ENCODE data around the gene ANKRD42.

Gene ANKRD42

DNA sequence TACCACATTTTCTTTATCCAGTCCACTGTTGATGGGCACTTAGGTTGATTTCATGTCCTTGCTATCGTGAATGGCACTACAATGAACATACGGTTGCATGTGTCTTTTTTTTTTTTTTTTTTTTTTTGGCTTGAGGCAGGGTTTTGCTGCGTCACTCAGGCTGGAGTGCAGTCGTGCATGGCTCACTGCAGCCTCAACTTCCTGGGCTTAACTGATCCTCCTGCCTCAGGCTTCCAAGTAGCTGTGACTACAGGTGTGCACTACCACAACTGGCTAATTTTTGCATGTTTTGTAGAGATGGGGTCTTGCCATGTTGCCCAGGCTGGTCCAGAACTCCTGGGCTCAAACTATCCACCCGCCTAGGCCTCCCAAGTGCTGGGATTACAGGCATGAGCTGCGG is 94.1 kb downstream of the ANKRD42 start:
- DNase-seq (ENCODE audit: low read depth in 1 of 2, low spot score in 1 of 2): no peak
- TF ChIP-seq, protein P1, sequence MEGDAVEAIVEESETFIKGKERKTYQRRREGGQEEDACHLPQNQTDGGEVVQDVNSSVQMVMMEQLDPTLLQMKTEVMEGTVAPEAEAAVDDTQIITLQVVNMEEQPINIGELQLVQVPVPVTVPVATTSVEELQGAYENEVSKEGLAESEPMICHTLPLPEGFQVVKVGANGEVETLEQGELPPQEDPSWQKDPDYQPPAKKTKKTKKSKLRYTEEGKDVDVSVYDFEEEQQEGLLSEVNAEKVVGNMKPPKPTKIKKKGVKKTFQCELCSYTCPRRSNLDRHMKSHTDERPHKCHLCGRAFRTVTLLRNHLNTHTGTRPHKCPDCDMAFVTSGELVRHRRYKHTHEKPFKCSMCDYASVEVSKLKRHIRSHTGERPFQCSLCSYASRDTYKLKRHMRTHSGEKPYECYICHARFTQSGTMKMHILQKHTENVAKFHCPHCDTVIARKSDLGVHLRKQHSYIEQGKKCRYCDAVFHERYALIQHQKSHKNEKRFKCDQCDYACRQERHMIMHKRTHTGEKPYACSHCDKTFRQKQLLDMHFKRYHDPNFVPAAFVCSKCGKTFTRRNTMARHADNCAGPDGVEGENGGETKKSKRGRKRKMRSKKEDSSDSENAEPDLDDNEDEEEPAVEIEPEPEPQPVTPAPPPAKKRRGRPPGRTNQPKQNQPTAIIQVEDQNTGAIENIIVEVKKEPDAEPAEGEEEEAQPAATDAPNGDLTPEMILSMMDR (IDR thresholded peaks at IDR 0.05; ENCODE audit: insufficient read depth, low read length): no peak
- no peak for TF ChIP-seq GABPA (IDR thresholded peaks at IDR 0.05; ENCODE audit: low read depth)
- TF ChIP-seq POLR2AphosphoS5 (IDR thresholded peaks at IDR 0.05; ENCODE audit: low read depth): no peak
- no peak for TF ChIP-seq SPI1 (IDR thresholded peaks at IDR 0.05; ENCODE audit: borderline replicate concordance, low read depth)
- TF ChIP-seq, protein P2, sequence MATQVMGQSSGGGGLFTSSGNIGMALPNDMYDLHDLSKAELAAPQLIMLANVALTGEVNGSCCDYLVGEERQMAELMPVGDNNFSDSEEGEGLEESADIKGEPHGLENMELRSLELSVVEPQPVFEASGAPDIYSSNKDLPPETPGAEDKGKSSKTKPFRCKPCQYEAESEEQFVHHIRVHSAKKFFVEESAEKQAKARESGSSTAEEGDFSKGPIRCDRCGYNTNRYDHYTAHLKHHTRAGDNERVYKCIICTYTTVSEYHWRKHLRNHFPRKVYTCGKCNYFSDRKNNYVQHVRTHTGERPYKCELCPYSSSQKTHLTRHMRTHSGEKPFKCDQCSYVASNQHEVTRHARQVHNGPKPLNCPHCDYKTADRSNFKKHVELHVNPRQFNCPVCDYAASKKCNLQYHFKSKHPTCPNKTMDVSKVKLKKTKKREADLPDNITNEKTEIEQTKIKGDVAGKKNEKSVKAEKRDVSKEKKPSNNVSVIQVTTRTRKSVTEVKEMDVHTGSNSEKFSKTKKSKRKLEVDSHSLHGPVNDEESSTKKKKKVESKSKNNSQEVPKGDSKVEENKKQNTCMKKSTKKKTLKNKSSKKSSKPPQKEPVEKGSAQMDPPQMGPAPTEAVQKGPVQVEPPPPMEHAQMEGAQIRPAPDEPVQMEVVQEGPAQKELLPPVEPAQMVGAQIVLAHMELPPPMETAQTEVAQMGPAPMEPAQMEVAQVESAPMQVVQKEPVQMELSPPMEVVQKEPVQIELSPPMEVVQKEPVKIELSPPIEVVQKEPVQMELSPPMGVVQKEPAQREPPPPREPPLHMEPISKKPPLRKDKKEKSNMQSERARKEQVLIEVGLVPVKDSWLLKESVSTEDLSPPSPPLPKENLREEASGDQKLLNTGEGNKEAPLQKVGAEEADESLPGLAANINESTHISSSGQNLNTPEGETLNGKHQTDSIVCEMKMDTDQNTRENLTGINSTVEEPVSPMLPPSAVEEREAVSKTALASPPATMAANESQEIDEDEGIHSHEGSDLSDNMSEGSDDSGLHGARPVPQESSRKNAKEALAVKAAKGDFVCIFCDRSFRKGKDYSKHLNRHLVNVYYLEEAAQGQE (IDR thresholded peaks at IDR 0.05; ENCODE audit: insufficient replicate concordance, low read depth): no peak
- Histone ChIP-seq H3K27me3 (ENCODE audit: insufficient read depth, poor library complexity, severe bottlenecking) (no peaks in the 10 kb centered on the region), H3K27ac (replicated peaks) (no peak overlapping the region), H3K4me3 (replicated peaks; ENCODE audit: insufficient read depth, low read length) (no peak overlapping the region)

DNA sequence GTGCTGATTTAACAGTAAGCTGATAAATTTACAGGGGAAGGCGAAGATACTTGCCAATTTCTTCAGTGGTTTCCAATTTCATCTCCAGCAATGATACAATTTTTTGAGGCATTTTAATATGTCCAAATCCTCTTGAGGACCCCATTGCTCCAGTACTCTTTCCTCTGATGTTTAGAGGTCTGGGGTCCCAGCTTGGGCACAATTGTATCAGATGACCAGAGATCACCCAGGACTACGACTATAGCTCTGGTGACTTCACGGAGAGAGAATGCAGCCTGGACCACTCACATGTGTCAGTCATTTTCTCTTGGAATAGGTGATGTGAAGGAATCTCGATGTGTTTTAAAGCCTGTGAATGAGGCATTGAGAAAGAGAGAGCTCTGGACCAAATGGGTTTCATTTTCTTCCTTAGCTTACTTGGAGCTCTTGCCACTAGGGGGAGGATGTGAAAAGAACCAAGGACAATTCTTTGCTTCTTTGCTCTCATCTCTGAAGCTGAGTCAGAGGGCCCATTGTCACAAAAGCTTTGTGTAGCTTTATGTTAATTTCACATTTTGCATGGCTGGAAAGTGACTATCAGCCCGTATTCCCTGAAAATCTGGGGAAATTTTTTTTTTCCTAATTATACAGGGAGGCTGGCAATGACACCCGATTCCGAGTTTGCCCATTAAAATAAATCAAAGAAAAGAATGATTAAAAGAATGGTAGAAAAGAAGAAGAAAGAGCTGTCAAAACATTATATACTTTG is 99.4 kb downstream of the ANKRD42 start:
- Histone ChIP-seq H3K27ac (replicated peaks) (no peak overlapping the region), H3K4me3 (replicated peaks; ENCODE audit: insufficient read depth, low read length) (no peak overlapping the region), H3K27me3 (ENCODE audit: insufficient read depth, poor library complexity, severe bottlenecking) (no peaks in the 10 kb centered on the region)
- DNase-seq (ENCODE audit: low read depth in 1 of 2, low spot score in 1 of 2): peak in 1 of 2 experiments; percentile 35
- TF ChIP-seq, protein P2 (IDR thresholded peaks at IDR 0.05; ENCODE audit: insufficient replicate concordance, low read depth): no peak
- TF ChIP-seq POLR2AphosphoS5 (IDR thresholded peaks at IDR 0.05; ENCODE audit: low read depth) (no peak), GABPA (IDR thresholded peaks at IDR 0.05; ENCODE audit: low read depth) (no peak), SPI1 (IDR thresholded peaks at IDR 0.05; ENCODE audit: borderline replicate concordance, low read depth) (no peak)
- TF ChIP-seq, protein P1 (IDR thresholded peaks at IDR 0.05; ENCODE audit: insufficient read depth, low read length): peak; percentile 69

DNA sequence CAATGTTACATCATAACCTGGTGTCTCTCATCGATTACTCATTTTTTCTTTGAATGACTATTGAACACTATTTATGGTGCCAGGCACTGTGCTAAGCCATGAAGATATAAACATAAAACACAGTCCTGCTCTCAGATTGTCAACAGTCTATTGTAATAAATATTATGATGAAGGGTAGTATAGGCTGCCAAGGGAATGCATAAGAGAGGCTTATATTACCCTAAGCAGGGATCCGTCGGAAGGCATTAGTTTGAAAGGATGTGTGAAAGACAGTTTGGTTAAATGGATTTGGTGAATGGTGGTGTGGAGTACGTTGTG is 99.9 kb downstream of the ANKRD42 start:
- Histone ChIP-seq H3K27ac (replicated peaks) (no peak overlapping the region), H3K27me3 (ENCODE audit: insufficient read depth, poor library complexity, severe bottlenecking) (no peaks in the 10 kb centered on the region), H3K4me3 (replicated peaks; ENCODE audit: insufficient read depth, low read length) (no peak overlapping the region)
- DNase-seq (ENCODE audit: low read depth in 1 of 2, low spot score in 1 of 2): no peak
- TF ChIP-seq POLR2AphosphoS5 (IDR thresholded peaks at IDR 0.05; ENCODE audit: low read depth) (no peak), SPI1 (IDR thresholded peaks at IDR 0.05; ENCODE audit: borderline replicate concordance, low read depth) (no peak), GABPA (IDR thresholded peaks at IDR 0.05; ENCODE audit: low read depth) (no peak)
- TF ChIP-seq, protein P1 (IDR thresholded peaks at IDR 0.05; ENCODE audit: insufficient read depth, low read length): no peak
- TF ChIP-seq, protein P2 (IDR thresholded peaks at IDR 0.05; ENCODE audit: insufficient replicate concordance, low read depth): no peak
